HG03469 (cell line): ENCODE measurements around the gene DPM1.

Experiments used
- ATAC-seq: cut with Tn5 transposase; IDR thresholded peaks from one replicate; pipeline ENCODE4 v1.9.1; 2021; ENCODE audit warnings: mild to moderate bottlenecking, moderate library complexity, moderate number of reproducible peaks; ENCODE audit not compliant: unreplicated experiment

DPM1 gene

DNA sequence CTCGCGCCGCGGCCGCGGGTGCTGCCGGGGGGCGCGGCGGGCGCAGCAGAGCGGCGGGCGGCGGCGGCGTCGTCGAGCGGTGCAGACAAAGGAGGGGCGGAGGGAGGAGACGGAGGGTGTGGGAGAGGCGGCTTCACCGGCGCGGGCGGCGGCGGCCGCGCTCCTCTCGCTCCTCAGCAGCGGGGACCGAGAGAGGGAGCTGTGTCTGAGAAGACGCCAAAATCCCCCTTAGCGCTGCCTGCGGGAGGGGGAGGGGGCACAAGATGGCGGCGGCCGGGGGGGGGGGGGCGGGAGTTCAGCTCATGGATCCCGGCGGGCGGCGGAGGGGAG lies 27.4 kb downstream of the DPM1 start:
- ATAC-seq, result no peak

- ATAC-seq, result no peak
Observed at GRCh38 chr20:50930139-50930975, 28.0 kb downstream of the DPM1 start.

DNA sequence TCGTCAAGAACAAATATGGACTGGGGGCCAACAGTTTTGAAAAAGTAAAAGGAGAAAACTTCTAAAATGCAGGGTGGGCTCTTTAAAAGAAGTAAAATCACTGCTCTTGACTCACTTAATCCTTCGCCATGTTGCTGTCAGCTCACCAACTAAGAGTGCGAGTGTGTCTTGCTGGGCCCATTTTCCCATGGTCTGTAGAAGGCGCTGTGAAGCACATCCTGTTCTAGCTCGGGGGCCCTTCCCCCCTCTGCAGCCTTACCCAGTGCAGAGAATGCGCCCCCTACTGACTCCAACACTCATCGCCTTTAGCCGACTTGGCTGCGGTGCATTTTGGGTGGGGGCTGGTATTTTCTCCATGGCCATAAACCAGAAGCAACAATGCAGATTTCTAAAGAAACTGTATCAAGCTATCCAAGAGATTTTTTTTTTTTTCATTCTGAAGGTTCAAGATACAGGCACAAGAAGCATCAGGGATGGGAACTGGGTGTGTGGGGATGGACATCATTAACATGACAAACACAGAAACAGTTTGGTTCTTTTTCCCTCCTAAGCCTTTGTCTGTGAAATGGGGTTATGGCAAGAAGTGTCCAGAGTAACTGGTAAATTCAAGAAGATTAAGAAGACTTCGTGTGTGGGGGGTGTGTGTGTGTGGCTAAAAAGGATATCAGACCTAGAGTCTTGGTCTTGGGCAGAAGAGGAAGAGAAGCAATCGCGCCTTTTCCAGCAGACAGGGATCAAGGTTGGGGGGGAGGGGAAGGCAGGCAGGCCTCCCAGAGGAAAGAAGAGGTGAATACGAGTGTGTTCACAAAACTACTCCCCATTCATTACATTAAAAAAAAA lies 28.8 kb downstream of the DPM1 start:
- peak; percentile 43 for ATAC-seq

- ATAC-seq, result no peak
Observed at GRCh38 chr20:50928469-50928868, 29.9 kb downstream of the DPM1 start.

DNA sequence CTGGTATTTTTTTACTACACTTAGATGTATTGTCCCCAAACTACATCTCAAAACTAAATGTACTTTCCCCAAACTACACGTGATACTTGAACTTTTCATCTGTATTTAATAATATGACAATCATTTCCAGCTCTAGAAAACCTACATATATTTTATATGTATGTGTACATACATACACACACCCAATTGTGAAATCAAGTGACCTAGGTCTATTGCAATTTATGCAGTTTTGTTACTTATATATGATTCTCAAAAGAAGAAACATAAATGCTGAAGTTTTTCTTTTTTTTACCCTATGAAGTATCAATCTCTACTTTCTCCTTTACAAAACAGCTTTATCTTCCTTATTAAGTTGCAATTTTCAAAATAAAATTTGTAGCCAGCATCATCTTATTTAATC lies 31.8 kb downstream of the DPM1 start:
- ATAC-seq, result no peak

DNA sequence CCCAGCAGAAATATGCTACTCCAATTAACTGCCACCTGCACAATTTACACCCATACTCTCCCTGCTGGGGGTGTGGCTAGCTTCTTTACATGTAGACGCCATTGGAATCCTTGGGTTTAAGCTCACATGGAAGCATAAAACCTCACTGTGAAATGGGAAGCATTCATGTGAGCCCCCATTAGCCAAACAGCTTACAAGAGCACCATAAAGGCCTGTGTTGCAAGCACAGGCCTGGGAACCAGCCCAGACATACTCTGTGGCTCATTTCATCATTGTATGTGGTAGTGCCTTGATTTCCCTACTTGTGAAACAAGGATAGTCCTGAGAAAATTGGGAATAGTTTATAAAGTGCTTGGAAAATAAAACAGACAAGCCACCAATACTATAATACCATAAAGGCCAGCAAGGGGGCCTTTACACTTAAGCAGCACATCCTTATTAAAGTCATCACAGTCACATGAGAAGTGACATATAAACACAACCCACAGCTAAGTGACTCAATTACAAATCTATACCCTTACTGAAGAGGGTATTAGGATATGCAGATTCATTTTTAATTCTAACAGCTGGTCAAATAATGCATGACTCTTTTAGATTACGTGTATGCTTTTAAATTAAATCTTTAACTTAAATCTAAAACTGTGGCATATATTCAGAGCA lies 33.9 kb downstream of the DPM1 start:
- ATAC-seq, result no peak

GRCh38 chr20:50921803-50922501 lies 36.4 kb downstream of the DPM1 start:
- ATAC-seq, result no peak

GRCh38 chr20:50920997-50921396 lies 37.3 kb downstream of the DPM1 start:
- no peak for ATAC-seq

DNA sequence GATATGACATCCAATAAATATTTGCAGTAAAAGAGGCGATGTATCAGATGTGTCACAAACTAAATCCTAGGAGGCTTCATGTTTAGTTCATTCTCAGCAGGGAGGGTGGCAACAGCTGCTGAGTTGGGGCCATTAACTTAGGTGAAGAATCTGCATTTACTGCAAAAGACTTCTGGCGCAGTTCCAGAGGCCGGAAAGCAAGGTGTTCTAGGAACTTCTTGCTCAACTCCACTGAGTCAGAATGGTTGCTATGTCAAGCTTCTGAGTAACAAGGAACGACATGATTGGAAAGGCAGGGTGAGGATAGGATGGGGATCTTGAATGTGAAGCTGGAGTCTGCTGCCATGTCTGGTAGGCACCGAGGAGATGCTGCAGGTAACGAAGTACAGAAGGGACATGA lies 38.8 kb downstream of the DPM1 start:
- ATAC-seq, result no peak

DNA sequence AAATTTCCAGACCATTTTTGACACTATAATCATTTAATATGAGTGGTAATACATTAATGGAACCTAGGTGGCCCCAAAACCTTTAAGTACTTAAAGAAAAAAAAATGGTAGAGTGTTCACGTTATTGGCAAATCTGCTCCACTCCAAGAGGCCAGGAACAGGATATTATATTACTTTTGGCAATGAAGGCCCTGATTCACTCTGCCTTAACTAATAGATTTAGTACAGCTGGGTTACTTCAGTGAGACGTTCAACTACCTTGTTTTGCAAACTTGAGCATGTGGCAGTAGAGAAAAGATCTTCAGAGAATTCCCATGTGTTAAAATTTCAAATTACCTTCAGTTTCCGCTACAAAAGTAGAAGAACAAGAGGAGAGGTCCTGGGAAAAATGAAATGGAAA lies 39.9 kb downstream of the DPM1 start:
- ATAC-seq, result no peak

- no peak for ATAC-seq
Observed at GRCh38 chr20:50916934-50917333, 41.4 kb downstream of the DPM1 start.

DNA sequence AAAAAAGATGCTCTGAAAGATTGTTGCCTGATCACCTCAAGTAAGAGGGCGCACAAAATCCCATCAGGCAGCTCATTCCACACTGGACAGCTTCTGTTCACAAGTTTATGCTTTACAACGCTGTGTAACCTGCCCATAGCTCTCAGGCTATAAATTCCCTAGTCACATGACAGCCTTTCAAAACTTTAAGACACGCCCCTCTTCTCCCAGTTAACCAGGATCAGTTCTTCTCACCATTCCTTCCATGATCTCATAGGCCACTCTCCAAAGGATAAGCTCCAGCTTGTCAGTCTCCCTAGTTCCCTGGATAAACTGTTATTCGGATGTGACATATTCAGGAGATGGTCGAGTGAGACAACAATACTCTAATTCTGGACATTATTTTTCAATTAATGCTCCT lies 42.1 kb downstream of the DPM1 start:
- no peak for ATAC-seq

- no peak for ATAC-seq
Observed at GRCh38 chr20:50915424-50915823, 42.9 kb downstream of the DPM1 start.

DNA sequence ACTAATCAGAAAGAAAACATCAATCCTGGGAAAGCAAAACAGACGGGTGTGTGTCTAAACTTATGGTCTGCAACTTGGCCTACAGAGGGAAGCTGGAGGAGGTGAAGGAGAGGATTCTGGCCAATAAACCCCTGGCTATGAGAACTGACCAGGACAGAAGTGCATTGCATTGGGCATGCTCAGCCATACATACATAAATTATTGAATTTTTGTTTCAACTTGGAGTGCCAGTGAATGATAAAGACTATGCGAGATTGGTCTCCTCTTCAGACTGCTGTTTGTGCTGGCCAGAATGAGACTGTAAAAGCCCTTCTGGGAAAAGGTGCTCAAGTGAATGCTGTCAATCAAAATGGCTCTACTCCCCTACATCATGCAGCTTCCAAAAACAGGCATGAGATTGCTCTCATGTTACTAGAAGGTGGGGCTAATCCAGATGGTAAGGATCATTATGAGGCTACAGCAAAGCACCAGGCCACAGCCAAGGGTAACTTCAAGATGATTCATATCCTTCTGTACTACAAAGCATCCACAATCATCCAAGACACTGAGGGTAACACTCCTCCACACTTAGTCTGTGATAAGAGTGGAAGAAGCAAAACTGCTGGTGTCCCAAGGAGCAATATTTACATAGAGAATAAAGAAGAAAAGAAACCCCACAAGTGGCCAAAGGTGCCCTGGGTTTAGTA lies 44.5 kb downstream of the DPM1 start:
- no peak for ATAC-seq

- ATAC-seq, result no peak
Observed at GRCh38 chr20:50911716-50912115, 46.6 kb downstream of the DPM1 start.

DNA sequence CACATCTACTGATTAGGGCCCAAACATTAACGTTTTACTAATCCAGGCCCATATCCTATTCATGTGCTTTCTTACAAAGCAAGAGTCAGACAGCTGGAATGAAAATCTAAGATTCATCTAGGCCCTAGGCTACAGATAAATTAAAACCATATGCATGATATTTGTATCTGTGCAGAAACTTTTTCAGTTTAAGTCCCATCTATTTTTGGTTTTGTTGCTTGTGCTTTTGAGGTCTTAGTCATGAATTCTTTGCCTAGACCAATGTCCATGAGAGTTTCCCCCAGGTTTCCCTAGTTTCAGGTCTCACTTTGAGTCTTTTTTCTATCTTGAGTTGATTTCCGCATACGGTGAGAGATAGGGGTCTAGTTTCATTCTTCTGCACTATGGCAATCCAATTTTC lies 47.3 kb downstream of the DPM1 start:
- no peak for ATAC-seq

DNA sequence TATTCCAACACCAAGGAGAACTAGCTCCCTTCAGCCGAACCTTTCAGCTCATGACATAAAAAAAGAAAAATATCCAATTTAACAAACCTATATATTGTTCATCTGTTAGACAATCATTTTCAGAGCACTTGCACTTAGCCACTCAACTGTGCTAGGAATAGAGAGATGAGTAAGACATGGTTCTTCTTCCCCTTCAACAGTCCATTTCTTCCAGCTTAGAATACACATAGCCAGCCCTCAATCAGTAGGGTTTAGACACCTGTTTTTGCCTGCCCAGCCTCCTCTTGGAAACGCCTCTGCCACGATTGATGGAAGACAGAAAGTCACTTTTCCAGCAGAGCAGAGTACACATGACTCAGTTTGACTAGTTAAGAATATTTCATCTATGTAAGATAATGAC lies 48.9 kb downstream of the DPM1 start:
- ATAC-seq, result no peak

GRCh38 chr20:50904067-50904570 lies 54.2 kb downstream of the DPM1 start:
- ATAC-seq, result no peak

GRCh38 chr20:50903353-50904051 lies 54.8 kb downstream of the DPM1 start:
- ATAC-seq, result no peak

GRCh38 chr20:50901301-50901700 lies 57.0 kb downstream of the DPM1 start:
- ATAC-seq, result no peak
